CD4-positive, alpha-beta T cell treated with Interleukin-17A for 4 hours (primary cell): ENCODE measurements around the gene FRAT2.

Experiments used
- DNase-seq: peaks from one replicate; pipeline ENCODE4 v3.0.0-alpha.2; 2020; ENCODE audit warnings: mixed read lengths

Gene FRAT2, protein sequence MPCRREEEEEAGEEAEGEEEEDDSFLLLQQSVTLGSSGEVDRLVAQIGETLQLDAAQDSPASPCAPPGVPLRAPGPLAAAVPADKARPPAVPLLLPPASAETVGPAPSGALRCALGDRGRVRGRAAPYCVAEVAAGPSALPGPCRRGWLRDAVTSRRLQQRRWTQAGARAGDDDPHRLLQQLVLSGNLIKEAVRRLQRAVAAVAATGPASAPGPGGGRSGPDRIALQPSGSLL

GRCh38 chr10:97334370-97335175 is at the start of gene FRAT2:
Gene FRAT2, minus strand, starts transcription at chr10:97334729. Its CDS starts 157 bp downstream, at chr10:97334572.
- peak; percentile 93 for DNase-seq

GRCh38 chr10:97384156-97384555 is 49.6 kb upstream of the FRAT2 start:
- no peak for DNase-seq

DNA sequence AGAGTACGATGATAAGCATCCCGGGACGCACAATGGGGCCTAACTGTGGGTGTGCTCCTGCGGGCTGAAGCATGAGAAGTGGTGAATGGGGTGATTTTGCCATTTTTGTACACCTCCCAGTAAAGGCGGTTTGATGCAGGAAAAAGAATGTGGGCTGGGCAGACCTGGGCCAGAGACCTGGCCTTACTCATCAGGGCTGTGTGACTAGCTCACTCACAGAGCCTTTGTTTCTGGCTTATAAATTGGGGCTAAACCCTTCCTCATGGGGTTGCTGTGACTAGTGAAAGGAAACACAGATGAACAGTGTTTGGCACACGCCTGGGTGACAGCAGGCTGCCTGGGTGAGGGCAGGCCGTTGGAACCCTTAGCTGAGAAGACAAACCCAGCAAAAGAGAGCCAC is 48.6 kb upstream of the FRAT2 start:
- DNase-seq = no peak

DNA sequence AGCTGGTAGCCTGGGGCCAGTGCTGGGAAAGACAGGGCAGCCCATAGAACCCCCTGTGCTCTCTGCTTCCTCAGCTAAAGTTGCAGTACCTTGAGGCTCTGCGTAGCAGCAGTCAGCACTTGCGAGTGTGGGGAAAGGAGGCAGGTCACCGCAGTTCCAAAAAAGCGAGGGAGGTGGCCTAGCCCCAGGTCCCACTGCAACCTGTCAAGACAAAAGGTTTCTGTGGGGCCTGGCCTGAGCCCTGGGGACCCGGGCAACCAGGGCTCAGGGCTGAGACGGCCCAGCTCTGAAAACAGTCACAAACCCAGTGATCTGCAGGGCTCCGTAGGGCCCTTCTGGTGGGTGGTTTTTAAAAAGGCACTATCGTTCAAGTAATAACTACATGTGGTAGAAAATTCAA is 47.1 kb upstream of the FRAT2 start:
- DNase-seq = no peak

DNA sequence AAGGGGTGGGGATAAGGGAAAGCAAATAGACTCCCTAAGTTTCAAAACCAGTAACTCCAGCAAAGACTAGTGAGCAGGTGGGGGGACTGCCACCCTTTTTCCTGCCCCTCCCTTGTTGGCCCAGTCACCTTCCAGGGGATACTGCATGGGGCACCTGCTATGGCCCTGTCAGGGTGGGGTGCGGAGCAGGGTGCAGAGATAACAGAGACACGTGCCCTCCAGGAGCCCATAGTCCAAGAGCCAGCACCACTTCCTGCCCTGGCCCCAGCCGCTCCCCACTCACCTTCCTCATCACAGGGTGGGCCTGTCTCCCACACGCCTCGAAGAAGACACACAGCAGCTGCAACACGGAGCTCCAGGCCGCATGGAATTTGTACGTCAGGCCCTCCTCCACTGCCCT is 46.0 kb upstream of the FRAT2 start:
- no peak for DNase-seq

DNA sequence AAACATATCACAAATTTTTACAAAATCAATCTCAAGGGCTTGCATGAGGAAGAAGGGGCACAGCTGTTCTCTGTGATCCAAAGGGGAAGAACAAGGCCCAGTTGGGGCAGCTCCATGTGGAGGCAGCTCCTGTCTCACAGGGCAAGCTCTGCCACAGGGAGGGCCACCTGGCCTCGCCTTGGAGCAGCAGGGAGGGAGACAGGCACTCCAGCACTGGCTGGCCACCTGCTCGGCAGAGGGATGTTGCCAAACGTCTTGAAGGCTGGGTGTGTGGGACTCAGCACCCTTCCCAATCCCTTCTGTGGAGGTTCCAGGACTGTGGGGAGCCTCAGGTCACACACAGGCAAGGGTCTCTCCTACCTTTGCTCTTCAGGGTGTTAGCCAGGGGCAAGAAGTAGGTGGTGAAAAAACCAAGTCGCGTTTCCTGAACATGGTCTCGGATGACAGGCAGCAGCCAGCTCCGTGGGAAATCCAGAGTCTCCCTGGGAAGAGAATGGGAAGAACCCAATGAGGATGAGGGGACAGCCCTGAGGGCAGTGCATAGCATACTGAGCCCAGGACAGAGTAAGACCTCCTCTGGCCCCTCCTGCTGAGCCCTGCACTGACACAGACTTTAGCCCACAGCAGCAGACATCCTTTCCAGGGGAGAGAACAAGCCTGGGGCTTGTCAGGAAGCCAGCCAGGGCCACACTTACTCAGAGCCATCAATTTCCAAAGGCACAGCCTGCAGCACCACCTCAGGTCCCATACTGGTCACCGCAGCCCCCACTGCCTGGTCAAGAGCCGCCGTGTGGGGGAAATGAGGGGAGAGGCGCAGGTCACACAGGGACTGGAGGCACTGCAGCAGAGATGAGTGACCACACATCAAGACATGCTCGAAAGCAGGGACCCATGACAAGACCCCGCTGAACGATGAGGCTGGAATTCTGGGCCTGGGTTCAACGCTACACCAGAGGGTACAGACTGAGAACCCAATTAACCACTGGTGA is 44.7 kb upstream of the FRAT2 start:
- no peak for DNase-seq

GRCh38 chr10:97376413-97376812 is 41.9 kb upstream of the FRAT2 start:
- DNase-seq = no peak

GRCh38 chr10:97373456-97373855 is 38.9 kb upstream of the FRAT2 start:
- DNase-seq = no peak

- no peak for DNase-seq
These were observed 37.8 kb upstream of the FRAT2 start for GRCh38 chr10:97372233-97372875.

DNA sequence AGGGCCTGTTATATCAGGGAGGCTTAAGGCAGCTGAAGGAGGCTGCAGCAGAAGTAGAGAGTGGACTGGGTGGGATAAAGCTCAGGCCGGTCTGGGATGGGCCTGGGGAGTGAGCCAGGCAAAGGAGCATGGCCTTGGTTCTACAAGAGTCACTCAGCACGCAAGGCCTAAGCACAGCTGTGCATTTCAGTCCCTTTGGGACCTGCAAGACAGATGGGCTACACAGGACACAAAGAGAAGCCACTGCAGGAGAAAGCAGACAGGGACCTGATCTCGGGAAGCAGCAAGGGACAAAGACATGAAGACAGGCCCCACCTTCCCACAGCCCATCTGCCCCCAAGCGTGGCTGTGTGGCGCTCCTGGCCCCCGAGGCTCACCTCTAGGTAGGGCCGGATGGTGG is 37.2 kb upstream of the FRAT2 start:
- DNase-seq = no peak

DNA sequence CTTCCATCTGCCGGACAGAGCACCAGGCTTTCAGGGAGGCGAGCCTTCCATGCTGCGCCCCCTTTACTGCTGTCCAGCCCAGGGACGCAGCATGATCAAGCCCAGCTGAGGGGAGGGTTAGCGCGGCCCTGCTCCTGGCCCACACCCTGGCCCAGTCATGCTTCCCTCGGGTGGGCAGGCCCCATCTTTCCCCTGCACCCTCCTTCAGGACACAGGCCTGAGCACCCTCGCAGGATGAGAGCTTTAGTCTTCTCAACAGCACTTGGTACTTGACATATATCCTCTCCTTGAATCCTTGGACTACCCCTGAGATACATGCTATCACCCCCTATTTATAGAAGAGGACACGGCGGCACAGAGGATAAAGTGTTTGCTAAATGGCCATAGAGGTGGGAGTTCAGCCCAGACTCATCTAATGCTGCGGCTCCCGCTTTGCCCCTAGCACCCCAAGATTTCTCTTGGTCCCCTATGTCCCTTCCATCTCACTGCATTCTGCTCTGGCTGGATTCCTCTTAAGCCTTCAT is 32.7 kb upstream of the FRAT2 start:
- DNase-seq = no peak

- DNase-seq = no peak
These were observed 32.0 kb upstream of the FRAT2 start for GRCh38 chr10:97366572-97366971.

DNA sequence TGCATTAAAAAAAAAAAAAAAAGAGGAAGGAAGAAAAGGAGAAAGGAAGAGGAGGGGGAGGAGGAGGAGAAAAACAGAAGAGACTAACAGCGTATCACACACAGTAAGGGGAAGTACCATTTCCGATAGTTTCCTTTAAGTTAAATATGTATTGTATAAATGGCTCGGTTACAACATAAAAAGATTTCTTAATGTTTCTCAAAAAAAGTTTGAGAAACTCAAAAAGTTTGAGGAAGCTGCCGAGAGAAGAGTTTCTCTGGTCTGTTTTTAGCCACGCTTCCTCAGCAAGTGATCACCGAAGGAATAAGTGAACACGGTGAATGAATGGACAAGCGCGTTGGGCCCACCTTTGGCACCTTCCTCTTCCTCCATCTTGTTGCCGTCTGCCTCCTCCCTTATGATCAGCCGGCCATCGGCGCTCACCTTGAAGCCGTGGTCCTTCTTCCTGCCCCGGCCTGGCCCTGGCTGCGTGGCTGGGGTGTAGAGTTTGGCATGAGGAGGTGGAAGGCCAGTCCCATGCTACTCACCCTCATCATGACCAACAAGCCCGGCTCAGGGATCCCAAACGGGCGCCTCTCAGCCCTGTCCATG is 31.3 kb upstream of the FRAT2 start:
- no peak for DNase-seq

GRCh38 chr10:97363071-97363470 is 28.5 kb upstream of the FRAT2 start:
- no peak for DNase-seq

GRCh38 chr10:97362310-97363033 is 27.9 kb upstream of the FRAT2 start:
- no peak for DNase-seq

GRCh38 chr10:97361537-97361901 is 27.0 kb upstream of the FRAT2 start:
- DNase-seq = no peak

DNA sequence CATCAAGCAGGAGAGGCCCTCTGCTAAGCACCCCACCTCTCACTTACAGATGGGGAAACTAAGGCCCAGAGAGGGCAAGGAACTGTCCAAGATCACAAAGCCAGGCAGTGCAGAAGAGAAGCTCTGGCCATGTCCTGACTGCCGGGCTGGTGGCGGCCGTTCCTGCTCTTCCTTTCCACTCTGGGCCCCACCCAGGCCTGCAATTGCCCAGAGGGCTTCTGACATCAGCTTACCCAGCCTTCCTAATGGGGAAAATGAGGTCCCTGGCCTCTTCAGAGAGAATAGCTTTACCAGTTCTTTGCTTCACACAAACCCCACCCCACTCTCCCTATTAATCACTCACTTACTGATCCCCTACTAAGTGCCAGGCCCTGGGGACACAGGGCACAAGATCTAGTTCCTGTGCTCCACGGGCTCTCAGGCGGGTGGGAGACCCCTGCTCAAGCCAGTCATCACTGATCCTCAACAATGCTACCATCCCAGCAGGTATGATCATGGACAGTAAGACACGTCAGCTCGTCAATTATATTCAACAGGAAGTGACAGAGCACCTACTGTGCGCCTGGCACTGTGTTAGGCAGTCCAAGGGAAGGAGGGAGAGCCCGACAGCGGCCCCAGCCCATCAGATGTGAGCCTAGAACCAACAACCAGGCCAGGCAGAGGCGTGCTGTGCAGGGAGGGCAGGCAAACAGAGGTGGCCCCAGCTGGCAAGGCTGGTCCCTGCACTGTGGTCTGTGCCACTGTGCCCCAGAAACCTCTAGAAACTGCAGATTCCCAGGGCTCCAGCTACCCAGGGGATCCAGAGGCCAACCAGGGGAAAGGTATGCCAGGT is 26.4 kb upstream of the FRAT2 start:
- DNase-seq = no peak

DNA sequence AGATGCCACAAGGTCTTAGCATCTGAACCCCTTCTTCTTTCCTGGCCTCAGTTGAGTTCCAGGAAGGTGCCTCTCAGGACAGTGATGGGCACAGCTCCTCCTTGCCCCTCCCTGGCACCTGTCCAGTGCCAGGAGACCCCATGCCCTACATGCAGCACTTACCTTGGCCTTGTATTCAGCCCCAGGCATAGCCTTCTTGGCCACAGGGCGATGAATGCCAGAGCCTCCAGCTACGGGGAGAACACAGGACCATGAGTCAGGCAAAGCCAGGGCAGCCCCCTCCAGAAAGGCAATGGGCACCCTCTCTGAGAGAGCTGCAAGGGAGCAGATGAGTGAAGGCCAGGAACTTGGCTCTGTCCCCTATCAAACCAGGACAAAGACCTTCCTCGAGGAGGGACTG is 24.3 kb upstream of the FRAT2 start:
- no peak for DNase-seq

- DNase-seq = no peak
These were observed 23.8 kb upstream of the FRAT2 start for GRCh38 chr10:97358349-97358748.

GRCh38 chr10:97356918-97357317 is 22.4 kb upstream of the FRAT2 start:
- DNase-seq = no peak
